Lower lobe of right lung (tissue), 2 donors: ENCODE data around the gene CEBPZ. TPM values are rescaled to one million over a fixed set of nuclear protein-coding genes. Genes with fewer than 3 reads are reported as not detected.
"Not testable (repeated sequence)": the region's sequence is repeated elsewhere in the genome, so short reads cannot be mapped to it uniquely, and the experiment has no call there.

Experiments
- ATAC-seq, 2 donors: fragments of 200-7000 bp; cut with Tn5 transposase; one replicate each; pipeline ENCODE4 v1.9.1; 2020 to 2022; ENCODE audit warnings: mild to moderate bottlenecking in 2 of 2, moderate library complexity in 2 of 2
- DNase-seq: peaks from one replicate; pipeline ENCODE4 v3.0.0-alpha.2; 2020
- H3K27ac ChIP-seq: fragments of 200-600 bp; one replicate; pipeline ENCODE4 v1.8.0; 2022
- H3K27me3 ChIP-seq: fragments of 200-600 bp; one replicate; pipeline ENCODE4 v1.8.0; 2022; ENCODE audit warnings: low read depth
- H3K36me3 ChIP-seq: fragments of 200-600 bp; one replicate; pipeline ENCODE4 v1.8.0; 2022; ENCODE audit warnings: mild to moderate bottlenecking
- H3K4me1 ChIP-seq: fragments of 200-600 bp; one replicate; pipeline ENCODE4 v1.8.0; 2022
- H3K4me3 ChIP-seq: fragments of 200-600 bp; one replicate; pipeline ENCODE4 v1.8.0; 2022; ENCODE audit warnings: mild to moderate bottlenecking
- H3K9me3 ChIP-seq: fragments of 200-600 bp; one replicate; pipeline ENCODE4 v1.8.0; 2022
- intact Hi-C: fragments of 100-400 bp; cut with DNase I; formaldehyde crosslinking; loops from one replicate; pipeline ENCODE4 v1.11.0; 2022
- total RNA-seq: library from RNA; stranded (reverse); fragmentation: NEBNext Ultra II Directional; extraction: Animal tissue kit (Norgen Biotek cat#: 25700); gene quantifications from one replicate; pipeline ENCODE4 v1.2.1, GENCODE V29; 2021
- TF ChIP-seq, protein P1 (sequence below): fragments of 200-600 bp; IDR thresholded peaks from one replicate; pipeline ENCODE4 v1.8.0; 2022; ENCODE audit warnings: antibody characterized with exemption, mild to moderate bottlenecking
- donor health status: DM: no; HTN: yes; CAD: no; lungs with severe emphysema.

CEBPZ gene
- total RNA-seq, 1 donor from 2014 or later, result 45.3 TPM

DNA sequence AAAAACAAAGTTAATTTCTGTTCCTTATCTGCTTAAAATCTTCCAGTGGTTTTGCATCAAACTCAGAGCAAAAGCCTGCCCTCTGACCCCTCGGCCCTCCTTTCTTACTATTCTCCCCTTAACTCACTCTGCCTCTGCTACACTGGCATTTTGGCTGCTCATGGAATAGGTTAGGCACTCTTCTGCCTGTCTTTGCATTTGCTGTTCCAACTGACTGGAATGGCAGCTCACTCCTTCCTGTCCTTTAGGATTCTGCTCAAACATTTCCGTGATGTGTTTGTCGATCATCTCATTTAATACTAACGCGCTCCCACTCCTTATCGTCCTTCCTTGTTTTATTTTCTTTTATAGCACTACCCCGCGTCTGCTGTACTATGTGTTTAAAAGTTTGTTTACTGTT lies 815 bp downstream of the CEBPZ start:
- TF ChIP-seq, protein P1, sequence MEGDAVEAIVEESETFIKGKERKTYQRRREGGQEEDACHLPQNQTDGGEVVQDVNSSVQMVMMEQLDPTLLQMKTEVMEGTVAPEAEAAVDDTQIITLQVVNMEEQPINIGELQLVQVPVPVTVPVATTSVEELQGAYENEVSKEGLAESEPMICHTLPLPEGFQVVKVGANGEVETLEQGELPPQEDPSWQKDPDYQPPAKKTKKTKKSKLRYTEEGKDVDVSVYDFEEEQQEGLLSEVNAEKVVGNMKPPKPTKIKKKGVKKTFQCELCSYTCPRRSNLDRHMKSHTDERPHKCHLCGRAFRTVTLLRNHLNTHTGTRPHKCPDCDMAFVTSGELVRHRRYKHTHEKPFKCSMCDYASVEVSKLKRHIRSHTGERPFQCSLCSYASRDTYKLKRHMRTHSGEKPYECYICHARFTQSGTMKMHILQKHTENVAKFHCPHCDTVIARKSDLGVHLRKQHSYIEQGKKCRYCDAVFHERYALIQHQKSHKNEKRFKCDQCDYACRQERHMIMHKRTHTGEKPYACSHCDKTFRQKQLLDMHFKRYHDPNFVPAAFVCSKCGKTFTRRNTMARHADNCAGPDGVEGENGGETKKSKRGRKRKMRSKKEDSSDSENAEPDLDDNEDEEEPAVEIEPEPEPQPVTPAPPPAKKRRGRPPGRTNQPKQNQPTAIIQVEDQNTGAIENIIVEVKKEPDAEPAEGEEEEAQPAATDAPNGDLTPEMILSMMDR, result no peak
- Histone ChIP-seq H3K4me1 (peaks cover 25% of the 10 kb centered on the region), H3K27me3 (no peaks in the 10 kb centered on the region), H3K9me3 (no peaks in the 10 kb centered on the region), H3K36me3 (peaks cover 29% of the 10 kb centered on the region), H3K27ac (peak overlapping the region; percentile 94), H3K4me3 (peak overlapping the region; percentile 87)
- DNase-seq (no peak), ATAC-seq (peak in 1 of 2 donors; percentile 1)
- intact Hi-C loops, result no loop called here

DNA sequence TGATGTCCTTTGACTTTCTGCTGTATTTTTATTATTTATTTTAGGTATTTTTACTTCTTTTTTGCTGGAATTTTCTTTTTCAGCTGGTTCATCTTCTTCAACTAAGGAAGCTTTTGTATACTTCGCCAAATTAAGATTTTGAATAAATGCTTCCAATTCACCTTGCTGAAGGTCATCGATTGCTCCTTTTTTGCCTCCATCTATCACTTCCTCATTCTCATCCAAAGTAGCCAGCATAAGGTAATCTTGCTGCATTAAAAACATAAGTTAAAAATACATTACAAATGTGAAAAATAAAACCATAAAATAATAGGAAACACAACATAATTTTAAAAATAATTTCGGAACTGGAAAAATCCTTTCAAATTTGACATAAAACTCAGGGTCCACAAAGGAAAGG lies 2.6 kb downstream of the CEBPZ start:
- intact Hi-C loops, result no loop called here
- Histone ChIP-seq H3K27ac (no peak overlapping the region), H3K4me1 (peaks cover 38% of the 10 kb centered on the region)

DNA sequence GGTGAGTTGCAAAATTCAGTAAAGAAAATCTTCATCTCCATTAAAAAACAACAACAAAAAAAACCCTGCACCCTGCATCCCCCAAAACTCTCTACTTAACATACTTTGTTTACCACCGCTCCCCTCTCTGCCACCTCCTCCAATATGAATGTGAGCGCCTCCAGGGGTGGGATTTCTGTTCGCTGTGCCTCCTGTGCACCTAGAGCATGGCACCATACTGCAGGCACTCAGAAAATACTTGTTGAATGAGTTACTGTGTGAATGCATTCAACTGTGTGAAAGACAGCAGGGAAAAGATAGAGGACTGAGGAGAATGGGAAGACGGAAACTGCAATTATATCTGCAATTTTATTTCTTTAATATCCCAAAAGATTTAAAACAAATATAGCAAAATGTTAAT lies 4.5 kb downstream of the CEBPZ start:
- Histone ChIP-seq H3K9me3 (no peaks in the 10 kb centered on the region), H3K4me1 (peaks cover 27% of the 10 kb centered on the region), H3K27me3 (no peaks in the 10 kb centered on the region), H3K36me3 (peaks cover 46% of the 10 kb centered on the region), H3K4me3 (no peak overlapping the region), H3K27ac (no peak overlapping the region)
- TF ChIP-seq, protein P1, result no peak
- intact Hi-C loops, result no loop called here
- no peak for ATAC-seq
- DNase-seq, result no peak

More for the DNA sequence above, 2.6 kb downstream of the CEBPZ start:
- ATAC-seq (no peak), DNase-seq (no peak)
- no peaks in the 10 kb centered on the region for H3K9me3 ChIP-seq
- no peak overlapping the region for H3K4me3 ChIP-seq
- TF ChIP-seq, protein P1, result no peak
- H3K36me3 ChIP-seq, result peaks cover 26% of the 10 kb centered on the region
- H3K27me3 ChIP-seq, result no peaks in the 10 kb centered on the region

DNA sequence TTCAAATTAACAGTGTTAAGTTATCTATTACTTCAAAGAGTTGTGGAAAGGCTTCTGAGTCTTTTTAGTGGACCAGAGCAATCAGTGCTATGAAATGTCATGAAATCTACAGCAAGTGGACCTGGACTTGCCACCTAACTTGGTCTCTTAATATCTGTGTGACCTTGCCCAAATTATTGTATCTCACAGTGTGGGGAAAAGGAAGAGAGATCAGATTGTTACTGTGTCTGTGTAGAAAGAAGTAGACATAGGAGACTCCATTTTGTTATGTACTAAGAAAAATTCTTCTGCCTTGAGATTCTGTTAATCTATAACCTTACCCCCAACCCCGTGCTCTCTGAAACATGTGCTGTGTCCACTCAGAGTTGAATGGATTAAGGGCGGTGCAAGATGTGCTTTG lies 6.3 kb downstream of the CEBPZ start:
- H3K9me3 ChIP-seq, H3K27ac ChIP-seq, ATAC-seq: not testable (repeated sequence)

DNA sequence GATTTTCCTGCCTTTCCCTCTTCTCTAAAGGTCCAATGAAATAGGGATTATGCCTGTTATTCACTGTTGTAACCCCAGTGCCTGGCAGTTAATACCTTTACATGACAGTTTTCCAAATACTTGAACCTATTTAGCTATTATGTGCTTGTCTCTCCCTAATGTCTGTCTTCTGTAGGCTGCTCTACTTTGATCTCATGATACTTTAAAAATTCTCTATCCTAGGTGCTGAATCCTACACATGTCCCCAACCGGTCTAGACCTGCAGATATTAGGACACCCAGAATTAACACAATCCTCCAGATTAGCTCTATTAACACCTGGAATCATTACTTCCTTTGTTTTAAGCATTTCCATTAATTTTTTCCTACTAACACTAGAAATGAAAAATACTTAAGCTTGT lies 7.3 kb downstream of the CEBPZ start:
- Histone ChIP-seq H3K4me1 (peaks cover 13% of the 10 kb centered on the region), H3K27me3 (no peaks in the 10 kb centered on the region), H3K27ac (no peak overlapping the region), H3K4me3 (no peak overlapping the region), H3K9me3 (no peaks in the 10 kb centered on the region), H3K36me3 (peaks cover 74% of the 10 kb centered on the region)
- no peak for DNase-seq
- intact Hi-C loops, result no loop called here
- TF ChIP-seq, protein P1, result no peak
- ATAC-seq, result no peak

More for the DNA sequence above, 6.3 kb downstream of the CEBPZ start:
- H3K36me3 ChIP-seq, result peaks cover 63% of the 10 kb centered on the region
- intact Hi-C loops, H3K27me3 ChIP-seq, H3K4me3 ChIP-seq, DNase-seq: not testable (repeated sequence)
- peaks cover 22% of the 10 kb centered on the region for H3K4me1 ChIP-seq

DNA sequence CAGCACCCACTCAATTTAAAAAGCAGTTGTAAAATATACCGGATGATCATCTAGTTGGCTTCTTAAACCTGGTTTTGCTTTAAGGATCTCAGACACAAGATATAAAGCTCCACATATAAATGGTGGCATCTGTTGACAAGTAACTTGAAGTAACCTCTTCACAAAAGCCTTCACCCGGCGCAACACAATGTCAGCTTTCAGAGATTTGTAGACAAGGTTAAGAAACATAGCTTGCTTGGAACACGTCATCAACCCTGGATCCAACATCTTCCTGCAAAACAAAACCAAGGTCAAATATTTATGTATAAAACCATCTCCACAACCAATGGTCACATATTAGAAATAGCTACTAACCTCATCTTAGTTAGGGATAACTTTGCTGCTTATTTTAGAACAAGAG lies 8.3 kb downstream of the CEBPZ start:
- TF ChIP-seq, protein P1, result no peak
- no peak overlapping the region for H3K4me3 ChIP-seq
- intact Hi-C loops, result no loop called here
- no peak for DNase-seq
- no peaks in the 10 kb centered on the region for H3K27me3 ChIP-seq
- peaks cover 13% of the 10 kb centered on the region for H3K4me1 ChIP-seq
- H3K9me3 ChIP-seq, result no peaks in the 10 kb centered on the region
- H3K36me3 ChIP-seq, result peaks cover 76% of the 10 kb centered on the region
- H3K27ac ChIP-seq, result no peak overlapping the region
- ATAC-seq, result no peak
